Tibial nerve (tissue), 4 donors: ENCODE data around the gene CNTF.

ENCODE experiments used
- EP300 ChIP-seq, 2 donors: sonication (generic); formaldehyde crosslinking; IDR thresholded peaks; one replicate each; pipeline ENCODE4 v1.6.1; 2017; ENCODE audit warnings: antibody characterized with exemption in 2 of 2, mild to moderate bottlenecking in 1 of 2
- POLR2A ChIP-seq, 2 donors: fragments of 450-650 bp; IDR thresholded peaks; one replicate each; pipeline ENCODE4 v1.6.1; 2017; ENCODE audit warnings: antibody characterized with exemption in 2 of 2, mild to moderate bottlenecking in 2 of 2, moderate library complexity in 2 of 2
- TF ChIP-seq, protein P1 (sequence below), 5 experiments: fragments of 200-600 bp in 3 of 5; fragments of 450-650 bp in 2 of 5; sonication (generic) in 3 of 5; IDR thresholded peaks; one replicate each; pipeline ENCODE4 v1.5.1; 2016 to 2019; ENCODE audit warnings: antibody characterized with exemption in 5 of 5, mild to moderate bottlenecking in 3 of 5, moderate library complexity in 2 of 5

DNA sequence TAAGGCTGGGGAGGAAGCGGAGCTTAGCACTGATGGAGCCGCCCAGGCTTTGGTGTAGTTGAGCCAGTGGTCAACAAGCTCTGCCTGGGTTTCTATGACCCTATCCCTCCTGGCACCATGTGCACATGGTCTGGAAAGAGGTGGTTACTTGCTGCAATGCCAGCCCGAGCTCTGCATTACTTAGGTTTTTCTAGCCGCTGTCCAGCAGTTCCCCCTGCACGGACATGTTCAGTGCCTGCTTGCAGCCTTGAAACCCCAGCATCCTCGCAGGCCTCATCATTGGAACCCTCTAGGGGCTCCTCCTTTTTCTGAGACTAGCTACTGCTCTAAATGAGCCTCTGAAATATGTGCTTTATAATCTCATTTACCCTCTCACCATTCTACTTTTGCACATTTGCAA, 16.6 kb downstream of the CNTF start:
- TF ChIP-seq, protein P1, sequence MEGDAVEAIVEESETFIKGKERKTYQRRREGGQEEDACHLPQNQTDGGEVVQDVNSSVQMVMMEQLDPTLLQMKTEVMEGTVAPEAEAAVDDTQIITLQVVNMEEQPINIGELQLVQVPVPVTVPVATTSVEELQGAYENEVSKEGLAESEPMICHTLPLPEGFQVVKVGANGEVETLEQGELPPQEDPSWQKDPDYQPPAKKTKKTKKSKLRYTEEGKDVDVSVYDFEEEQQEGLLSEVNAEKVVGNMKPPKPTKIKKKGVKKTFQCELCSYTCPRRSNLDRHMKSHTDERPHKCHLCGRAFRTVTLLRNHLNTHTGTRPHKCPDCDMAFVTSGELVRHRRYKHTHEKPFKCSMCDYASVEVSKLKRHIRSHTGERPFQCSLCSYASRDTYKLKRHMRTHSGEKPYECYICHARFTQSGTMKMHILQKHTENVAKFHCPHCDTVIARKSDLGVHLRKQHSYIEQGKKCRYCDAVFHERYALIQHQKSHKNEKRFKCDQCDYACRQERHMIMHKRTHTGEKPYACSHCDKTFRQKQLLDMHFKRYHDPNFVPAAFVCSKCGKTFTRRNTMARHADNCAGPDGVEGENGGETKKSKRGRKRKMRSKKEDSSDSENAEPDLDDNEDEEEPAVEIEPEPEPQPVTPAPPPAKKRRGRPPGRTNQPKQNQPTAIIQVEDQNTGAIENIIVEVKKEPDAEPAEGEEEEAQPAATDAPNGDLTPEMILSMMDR (IDR thresholded peaks at IDR 0.05) = no peak
- TF ChIP-seq POLR2A (IDR thresholded peaks at IDR 0.05) (no peak), EP300 (IDR thresholded peaks at IDR 0.05) (no peak)
